ENCODE results near the gene IL6R.
"Not testable (repeated sequence)": the region's sequence is repeated elsewhere in the genome, so short reads cannot be mapped to it uniquely, and the experiment has no call there.

Gene IL6R

DNA sequence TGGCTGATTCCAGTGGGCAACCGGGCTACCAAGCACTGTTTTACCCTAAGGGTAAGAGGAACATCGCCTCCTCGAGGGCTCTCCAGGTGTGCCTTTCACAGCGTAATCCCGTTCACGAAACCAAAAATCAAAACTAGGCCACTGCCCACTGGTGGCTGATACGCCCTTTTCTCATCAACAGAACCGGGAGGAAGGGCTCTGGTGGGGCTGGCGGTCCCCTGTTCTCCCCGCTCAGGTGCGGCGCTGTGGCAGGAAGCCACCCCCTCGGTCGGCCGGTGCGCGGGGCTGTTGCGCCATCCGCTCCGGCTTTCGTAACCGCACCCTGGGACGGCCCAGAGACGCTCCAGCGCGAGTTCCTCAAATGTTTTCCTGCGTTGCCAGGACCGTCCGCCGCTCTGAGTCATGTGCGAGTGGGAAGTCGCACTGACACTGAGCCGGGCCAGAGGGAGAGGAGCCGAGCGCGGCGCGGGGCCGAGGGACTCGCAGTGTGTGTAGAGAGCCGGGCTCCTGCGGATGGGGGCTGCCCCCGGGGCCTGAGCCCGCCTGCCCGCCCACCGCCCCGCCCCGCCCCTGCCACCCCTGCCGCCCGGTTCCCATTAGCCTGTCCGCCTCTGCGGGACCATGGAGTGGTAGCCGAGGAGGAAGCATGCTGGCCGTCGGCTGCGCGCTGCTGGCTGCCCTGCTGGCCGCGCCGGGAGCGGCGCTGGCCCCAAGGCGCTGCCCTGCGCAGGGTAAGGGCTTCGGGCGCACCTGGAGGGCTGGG, at the start of gene IL6R:
Gene IL6R, plus strand, starts transcription at position 360 of the 763 bp plus-strand sequence. Its CDS starts 287 bp downstream, at position 647.
- in situ Hi-C loops (cut with MboI; ENCODE audit: low sequenced_read_pairs), result no loop called here

DNA sequence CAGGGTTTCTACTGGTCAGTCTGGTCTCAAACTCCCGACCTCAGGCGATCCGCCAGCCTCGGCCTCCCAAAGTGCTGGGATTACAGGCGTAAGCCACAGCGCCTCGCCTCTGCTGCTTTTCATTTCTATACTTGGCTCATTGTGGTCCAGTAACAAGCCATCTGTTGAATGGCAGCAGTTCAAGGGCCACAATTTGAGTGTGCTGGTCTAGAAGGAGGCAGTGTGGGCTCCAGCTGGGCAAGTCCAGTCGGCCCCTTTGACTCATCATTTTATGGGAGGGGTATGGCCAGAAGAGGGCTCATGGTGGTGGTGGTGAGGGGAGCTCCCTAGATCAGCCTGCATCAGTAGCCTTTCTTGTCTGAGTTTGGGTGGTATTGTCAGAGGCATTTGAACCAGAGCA, 46.6 kb upstream of the IL6R start:
- in situ Hi-C loops (cut with MboI; ENCODE audit: low sequenced_read_pairs), result no loop called here

DNA sequence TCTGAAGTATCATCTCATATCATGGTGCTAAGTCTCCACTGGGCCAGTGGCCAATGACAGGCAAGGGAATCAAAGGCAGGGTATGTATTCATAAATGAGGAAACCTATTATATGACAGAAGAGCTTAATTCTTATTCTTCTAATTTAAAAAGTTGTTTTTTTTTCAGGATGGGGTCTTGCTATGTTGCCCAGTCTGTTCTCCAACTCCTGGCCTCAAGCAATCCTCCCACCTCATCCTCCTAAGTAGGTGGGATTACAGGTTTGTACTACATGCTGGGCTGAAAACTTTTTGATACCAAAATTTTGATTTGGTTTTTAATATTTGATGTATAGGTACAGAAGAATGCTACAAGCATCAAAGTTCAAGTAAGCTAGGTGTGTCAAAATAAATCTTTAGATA, 44.9 kb upstream of the IL6R start:
- in situ Hi-C loops (cut with MboI; ENCODE audit: low sequenced_read_pairs), result no loop called here

DNA sequence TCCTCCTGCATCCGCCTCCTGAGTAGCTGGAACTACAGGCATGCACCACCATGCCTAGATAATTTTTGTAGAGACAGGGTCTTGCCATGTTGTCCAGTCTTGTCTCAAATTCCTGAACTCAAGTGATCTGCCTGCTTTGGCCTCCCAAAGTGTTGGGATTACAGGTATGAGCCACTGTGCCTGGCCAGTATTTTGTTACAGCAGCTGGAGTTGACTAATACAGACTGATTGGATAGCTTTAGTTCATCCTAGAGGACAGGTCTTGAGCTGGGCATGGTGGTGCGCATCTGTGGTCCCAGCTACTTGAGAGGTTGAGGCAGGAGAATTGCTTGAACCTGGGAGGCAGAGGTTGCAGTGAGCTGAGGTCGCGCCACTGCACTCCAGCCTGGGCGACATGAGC, 44.3 kb upstream of the IL6R start:
- in situ Hi-C loops (cut with MboI; ENCODE audit: low sequenced_read_pairs), result not testable (repeated sequence)

DNA sequence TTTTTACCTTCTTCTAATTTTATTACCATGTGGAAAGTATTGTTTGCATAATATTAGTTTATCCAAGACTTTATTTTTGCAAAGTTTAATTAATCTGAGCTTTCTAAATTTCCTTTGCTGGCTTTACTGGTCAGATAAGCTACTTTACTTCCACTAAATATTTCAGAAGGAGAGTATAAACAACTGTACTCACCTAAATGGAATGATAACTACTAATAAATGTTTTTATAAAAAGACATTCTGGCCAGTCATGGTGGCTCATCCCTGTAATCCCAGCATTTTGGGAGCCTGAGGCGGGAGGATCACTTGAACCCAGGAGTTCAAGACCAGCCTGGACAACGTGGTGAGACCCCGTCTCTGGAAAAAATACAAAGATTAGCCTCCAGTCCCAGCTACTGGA, 43.8 kb upstream of the IL6R start:
- in situ Hi-C loops (cut with MboI; ENCODE audit: low sequenced_read_pairs), result no loop called here

DNA sequence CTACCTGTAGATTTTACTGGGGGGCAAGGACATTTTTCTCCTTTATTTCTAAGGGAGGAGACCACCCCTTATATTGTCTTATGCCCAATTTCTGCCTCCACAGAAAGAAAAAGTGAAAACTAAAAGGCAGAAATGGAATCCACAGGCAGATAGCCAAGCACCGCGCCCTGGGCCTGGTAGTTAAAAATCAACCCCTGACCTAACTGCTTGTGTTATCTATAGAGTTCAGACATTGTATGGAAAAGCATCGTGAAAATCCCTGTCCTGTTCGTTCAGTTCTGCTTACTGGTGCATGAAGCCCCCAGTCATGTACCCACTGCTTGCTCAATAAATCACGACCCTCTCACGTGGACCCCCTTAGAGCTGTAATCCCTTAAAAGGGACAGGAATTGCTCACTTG, 33.7 kb upstream of the IL6R start:
- in situ Hi-C loops (cut with MboI; ENCODE audit: low sequenced_read_pairs), result no loop called here

DNA sequence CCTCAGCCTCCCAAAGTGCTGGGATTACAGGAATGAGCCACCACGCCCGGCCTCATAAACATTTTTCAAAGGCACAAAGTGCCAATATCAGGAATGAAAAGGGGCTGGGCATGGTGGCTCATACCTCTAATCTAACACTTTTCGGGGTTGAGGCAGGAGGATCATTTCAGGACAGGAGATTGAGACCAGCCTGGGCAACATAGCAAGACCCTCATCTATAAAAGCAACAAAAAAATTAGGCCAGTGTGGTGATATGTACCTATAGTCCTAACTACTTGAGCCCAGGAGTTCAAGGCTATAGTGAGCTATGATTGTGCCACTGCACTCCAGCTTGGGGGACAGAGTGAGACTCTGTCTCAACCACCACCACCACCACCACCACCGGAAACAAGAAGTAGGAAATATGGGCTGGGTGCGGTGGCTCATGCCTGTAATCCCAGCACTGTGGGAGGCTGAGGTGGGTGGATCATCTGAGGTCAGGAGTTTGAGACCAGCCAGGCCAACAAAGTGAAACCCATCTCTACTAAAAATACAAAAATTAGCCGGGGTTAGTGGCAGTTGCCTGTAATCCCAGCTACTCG, 31.3 kb upstream of the IL6R start:
- in situ Hi-C loops (cut with MboI; ENCODE audit: low sequenced_read_pairs), result not testable (repeated sequence)

DNA sequence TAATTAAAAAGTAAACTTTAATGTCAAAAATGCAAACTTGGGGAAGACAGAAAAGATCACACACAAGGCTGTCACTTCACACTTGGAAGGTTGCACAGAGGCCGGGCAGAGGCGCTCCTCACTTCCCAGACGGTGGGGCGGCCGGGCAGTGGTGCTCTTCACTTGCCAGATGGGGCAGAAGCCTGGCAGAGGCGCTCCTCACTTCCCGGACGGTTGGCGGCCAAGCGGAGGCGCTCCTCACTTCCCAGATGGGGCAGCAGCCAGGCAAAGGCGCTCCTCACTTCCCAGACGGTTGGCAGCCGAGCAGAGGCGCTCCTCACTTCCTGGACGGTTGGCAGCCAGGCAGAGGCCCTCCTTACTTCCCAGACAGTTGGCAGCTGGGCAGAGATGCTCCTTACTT, 25.8 kb upstream of the IL6R start:
- in situ Hi-C loops (cut with MboI; ENCODE audit: low sequenced_read_pairs), result no loop called here

DNA sequence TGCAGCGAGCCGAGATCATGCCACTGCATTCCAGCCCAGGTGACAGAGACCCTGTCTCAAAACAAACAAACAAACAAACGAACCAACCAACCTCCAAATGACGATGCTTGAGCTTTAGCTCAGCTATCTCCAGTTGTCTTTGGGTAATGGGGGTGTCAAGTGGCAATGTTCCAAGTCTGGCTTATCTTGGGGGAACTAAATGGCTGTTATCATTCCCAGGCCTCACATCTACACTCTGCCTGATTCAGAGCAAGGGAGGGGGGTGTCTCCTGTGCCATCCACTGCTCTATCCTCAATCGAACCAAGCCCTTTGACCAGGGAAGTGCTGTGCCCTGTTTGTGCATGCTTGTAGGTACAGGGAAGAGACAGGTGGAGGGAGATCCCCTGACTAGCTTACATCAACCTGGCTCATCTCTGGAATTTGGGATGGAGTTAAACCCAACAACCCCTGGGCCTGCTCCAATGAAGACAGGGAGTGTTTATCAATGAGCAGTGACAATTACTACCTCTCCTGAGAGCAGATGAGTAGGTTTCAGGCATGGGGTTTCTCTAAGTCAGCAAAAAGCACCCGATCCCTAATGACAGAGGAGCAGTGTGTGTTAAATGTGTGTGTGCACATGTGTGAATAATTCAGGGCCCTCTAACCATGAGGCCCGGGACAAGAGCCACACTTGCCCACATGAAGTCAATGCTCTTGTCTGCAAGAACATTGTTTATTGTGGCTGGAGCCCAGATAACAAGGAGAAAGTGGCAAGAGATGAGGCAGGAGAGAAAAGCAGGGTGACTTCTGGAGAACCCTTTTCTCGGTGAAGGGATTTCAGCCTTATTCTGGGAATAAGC, 20.3 kb upstream of the IL6R start:
- in situ Hi-C loops (cut with MboI; ENCODE audit: low sequenced_read_pairs), result no loop called here

DNA sequence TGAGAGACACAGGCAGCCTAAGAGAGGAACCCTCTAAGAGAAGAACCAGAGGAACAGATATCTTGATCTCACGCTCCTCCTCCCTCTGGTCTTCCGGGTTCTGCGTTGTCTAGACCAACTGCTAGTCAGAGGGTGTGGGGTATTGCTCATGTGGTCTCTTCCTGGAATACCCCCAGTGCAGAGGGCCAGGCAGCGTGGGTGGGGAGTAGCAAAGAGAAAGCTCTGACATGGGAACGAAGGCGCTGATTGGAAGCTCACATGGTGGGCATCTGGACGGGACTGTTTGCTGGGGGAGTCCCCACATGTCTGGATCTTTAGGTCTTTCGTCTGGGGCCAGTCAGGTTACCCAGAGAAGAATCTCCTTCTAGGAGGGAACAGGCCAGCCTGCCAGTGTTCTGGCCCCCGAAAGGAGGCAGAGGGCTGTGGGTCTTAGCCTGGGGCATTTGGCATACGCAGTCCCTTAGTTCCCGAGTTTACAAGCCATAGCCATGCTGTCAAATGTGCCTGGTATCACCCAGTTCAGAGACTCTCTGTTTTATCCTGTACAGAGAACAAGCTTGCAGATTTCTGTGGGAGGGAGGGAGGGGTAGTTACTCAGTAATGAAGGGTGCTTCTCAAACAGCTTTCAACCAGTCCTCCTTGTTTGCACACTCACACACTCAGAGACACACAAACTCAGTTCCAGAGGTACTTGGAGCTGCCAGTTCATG, 18.3 kb upstream of the IL6R start:
- in situ Hi-C loops (cut with MboI; ENCODE audit: low sequenced_read_pairs), result no loop called here

DNA sequence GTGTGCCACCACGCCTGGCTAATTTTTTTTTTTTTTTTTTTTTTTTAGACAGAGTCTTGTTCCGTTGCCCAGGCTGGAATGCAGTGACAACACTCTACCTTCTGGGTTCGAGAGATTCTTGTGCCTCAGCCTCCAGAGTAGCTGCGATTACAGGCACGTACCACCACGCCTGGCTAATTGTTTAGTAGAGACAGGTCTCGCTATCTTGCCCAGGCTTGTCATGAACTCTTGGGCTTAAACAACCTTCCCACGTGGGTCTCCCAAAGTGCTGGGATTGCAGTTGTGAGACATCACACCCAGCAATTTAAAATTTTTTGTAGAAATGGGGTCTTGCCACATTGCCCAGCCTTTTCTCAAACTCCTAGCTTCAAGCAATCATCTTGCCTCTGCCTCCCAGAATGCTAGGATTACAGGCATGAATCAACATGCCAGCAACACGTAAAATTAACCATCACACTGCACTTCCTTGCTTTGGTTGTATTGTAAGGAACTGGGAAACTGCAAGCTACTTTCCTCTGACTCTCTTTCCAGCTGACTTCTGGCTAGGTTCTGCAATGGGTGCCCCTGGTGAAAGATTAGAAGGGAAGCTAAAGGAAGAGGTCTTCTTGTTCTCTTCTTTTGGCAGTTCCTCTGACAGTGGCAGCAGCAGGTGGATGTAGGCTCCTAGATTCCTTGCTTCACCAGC, 13.9 kb upstream of the IL6R start:
- in situ Hi-C loops (cut with MboI; ENCODE audit: low sequenced_read_pairs), result no loop called here

DNA sequence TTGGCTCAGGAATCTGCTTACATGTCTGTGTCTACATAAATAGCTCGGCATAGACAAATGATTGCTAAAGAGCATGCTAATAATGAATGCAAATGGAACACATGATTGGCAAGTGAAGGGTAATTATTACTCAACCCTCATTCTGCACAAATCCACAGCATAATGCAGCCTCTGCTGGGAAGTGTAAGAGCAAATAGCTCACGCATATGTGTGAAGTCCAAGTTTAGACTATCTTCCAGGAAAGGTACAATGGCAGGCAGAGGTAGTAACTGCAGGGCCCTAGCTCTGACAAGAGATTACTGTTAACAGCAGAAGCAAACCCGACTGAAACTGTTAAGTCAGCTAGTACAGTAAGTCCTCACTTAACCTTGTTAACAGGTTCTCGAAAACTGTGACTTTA, 7.0 kb upstream of the IL6R start:
- in situ Hi-C loops (cut with MboI; ENCODE audit: low sequenced_read_pairs), result no loop called here

DNA sequence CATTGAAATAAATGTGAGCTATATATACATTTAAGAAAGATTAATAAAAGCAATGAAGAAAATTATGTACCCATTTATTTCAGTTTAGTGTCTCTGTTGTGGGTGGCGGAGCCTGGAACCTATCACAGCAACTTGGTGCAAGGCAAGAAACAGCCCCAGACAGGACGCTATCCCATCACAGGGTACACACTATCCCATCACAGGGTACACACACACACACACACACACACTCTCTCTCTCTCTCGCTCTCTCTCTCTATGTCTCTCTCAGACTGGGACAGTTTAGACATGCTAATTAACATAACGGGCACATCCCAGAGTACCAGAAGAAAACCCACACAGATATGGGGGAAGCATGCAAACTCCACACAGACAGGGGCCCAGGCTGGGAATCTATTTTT, 6.5 kb upstream of the IL6R start:
- in situ Hi-C loops (cut with MboI; ENCODE audit: low sequenced_read_pairs), result no loop called here

DNA sequence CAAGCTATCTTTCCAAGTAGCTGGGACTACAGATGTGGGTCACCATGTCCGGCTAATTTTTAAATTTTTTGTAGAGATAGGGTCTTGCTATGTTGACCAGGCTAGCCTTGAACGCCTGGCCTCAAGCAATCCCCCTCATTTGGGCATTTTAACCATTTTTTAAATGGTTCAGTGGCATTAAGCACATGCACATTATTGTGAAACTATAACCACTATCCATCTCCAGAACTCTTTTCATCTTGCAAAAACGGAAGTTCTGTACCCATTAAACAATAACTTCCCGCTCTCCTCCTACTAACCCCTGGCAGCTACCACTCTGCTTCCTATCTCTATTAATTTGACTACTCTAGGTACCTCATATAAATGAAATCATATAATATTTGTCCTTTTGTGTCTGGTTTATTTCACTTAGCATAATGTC, 4.8 kb upstream of the IL6R start:
- in situ Hi-C loops (cut with MboI; ENCODE audit: low sequenced_read_pairs), result no loop called here

DNA sequence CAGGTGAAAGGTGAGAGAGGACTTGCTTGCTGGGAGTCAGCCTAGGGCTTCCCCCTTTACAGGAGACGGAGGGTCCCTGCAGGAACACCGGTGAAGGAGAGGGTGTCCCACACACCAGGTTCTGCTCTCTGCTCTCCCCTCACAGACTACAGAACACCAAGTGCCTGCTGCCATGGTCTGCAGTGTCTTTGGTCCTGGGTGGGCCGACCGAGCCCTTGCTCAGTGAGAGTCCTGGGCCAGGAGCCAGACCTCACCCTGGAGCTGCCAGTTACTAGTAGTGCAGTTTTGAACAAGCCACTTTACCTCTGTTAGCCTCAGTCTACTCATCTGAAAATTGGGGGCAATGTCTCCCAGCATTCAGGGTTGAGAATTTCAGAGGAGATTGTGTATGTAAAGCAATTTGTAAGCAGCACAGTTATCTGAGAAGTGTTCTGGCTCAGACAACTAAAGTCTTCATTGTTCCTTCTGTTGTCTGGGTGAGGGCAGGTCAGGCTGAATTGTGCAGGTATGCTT, 2.7 kb upstream of the IL6R start:
- in situ Hi-C loops (cut with MboI; ENCODE audit: low sequenced_read_pairs), result no loop called here

DNA sequence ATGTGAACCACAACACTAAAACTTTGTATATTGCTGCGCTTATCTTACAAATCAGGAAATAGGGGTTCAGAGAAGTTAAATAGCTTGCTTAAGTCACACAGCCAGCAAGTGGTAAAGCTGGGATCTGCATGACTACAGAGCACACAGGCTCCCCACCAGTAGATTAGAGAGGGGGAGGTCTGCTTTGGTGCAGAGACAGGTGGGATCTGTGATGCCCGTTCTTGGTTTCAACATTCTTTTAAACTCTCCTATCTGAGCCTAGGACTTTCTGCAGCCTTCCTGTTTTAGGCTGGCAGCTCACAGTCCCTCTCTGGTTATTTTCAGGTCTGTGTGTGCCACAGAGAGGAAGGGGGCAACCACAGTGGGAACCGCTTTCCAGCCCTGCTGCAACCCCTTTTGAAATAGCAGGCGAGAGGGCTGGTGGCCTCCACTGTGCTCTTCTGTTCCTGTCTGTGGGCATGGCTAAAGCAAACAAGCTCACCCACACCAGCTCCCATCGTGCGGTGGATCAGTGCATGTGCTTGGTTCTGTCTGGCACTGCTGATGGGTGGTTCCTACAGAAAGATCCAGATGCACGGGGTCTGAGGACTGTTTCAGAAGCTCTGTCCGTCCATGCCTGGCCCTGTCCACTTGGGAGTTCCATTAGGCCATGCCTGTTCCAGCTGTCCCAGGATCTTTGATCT, 1.7 kb upstream of the IL6R start:
- in situ Hi-C loops (cut with MboI; ENCODE audit: low sequenced_read_pairs), result no loop called here

DNA sequence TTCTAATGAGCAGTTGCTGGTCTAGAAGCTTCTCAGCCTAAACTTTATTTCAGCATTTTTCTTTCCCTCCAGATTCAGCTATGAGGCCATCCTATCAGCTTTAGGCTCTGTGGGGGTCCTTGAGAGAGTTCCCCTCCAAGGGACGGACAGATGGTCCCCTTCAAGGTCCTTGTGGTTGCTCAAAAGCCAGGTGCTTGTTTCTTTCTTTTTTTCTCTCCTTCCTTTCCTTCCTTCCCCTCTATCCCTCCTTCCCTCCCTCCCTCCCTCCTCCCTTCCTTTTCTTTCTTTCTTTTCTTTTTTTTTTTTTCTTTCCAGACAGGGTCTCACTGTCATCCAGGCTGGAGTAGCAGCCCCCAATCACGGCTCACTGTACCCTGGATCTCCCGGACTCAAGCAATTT, 1.2 kb upstream of the IL6R start:
- in situ Hi-C loops (cut with MboI; ENCODE audit: low sequenced_read_pairs), result no loop called here

DNA sequence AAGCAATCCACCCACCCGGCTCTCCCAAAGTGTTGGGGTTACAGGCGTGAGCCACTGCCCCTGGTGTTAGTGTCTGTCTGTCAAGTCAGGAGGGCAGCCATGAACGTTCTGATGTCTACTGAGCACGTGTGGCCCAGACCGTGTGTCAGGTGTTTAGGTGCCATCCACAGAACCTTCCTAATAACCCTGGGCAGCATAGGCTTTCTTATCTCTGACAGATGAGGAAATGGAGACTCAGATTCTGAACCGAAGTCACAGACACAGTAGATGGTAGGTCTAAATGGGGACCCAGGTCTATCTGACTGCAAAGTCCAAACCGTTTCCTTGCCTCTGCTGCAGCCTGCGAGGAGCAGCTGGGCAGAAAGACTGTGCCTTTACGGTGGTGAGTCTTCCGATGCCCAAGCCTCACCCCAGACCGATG, 622 bp upstream of the IL6R start:
- in situ Hi-C loops (cut with MboI; ENCODE audit: low sequenced_read_pairs), result no loop called here

DNA sequence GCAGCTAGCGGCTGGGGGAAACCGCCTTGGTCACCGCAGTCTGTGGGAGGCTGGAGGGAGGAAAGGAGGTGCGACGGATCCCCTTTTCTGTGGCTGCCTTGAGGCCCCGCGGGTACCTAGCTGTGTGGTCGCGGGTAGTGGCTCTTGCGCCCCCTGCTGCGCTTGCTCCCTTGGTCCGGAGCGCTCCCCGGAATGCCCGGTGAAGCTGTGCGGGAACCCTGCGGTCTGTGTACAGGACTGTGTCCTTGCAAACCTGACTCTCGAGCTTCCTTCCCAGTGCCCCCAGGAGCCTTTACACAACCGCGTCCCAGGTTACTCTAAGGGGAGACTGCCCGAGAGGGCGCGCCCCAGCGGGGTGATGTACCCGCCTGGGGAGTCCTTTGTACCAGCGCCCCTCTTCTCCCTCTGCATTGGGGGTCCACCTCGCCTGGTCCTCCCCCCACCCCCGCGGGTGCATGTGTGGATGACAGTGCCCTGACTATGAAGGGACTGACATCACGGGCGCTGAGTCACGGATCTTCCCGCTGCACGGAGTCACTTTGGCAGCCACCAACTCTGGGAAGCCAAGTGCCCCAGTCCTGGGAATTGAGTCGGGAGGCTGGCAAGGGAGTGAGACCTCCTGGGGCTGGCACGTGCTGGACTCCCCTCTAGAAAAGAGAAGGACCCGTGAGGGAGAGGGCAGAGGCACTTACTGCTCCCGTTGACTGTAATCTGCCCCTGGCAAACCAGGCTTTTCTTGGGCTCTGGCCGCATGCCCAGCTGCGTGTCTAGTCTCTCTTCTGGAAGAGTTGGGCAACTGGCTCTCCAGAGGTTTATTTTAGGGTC, 816 bp downstream of the IL6R start:
- in situ Hi-C loops (cut with MboI; ENCODE audit: low sequenced_read_pairs), result no loop called here
